Prostate gland (tissue), 2 donors: ENCODE results near the gene EVI5. TPM values are rescaled to one million over a fixed set of nuclear protein-coding genes. Genes with fewer than 3 reads are reported as not detected.

Experiments
- DNase-seq: peaks from one replicate; pipeline ENCODE4 v3.0.0-alpha.2; 2019; ENCODE audit warnings: low spot score
- H3K27ac ChIP-seq, 2 donors: fragments of 200-600 bp; sonication (generic); 2 replicates each; pipeline ENCODE4 v1.5.1; 2017 to 2019
- H3K27me3 ChIP-seq: fragments of 200-600 bp; sonication (generic); replicated peaks from 2 replicates; pipeline ENCODE4 v1.5.1; 2019; ENCODE audit not compliant: insufficient read depth
- H3K36me3 ChIP-seq, 2 donors: fragments of 200-600 bp; sonication (generic); 1 replicate in 1 of 2; 2 replicates in 1 of 2; pipeline versions ENCODE4 v1.5.1 to v1.8.1; 2017 to 2019
- H3K4me1 ChIP-seq: fragments of 200-600 bp; sonication (generic); replicated peaks from 2 replicates; pipeline ENCODE4 v1.5.1; 2019
- H3K4me3 ChIP-seq, 2 donors: fragments of 200-600 bp; sonication (generic); 2 replicates each; pipeline ENCODE4 v1.5.1; 2017 to 2019
- H3K9me3 ChIP-seq: fragments of 200-600 bp; sonication (generic); 2 replicates; pipeline ENCODE4 v1.5.1; 2017
- CTCF ChIP-seq, 4 experiments: fragments of 200-600 bp in 2 of 4; fragments of 450-650 bp in 2 of 4; sonication (generic) in 2 of 4; IDR thresholded peaks; 1 replicate in 3 of 4; 2 replicates in 1 of 4; pipeline ENCODE4 v1.5.1; 2016 to 2019; ENCODE audit warnings: antibody characterized with exemption in 4 of 4, mild to moderate bottlenecking in 2 of 4, moderate library complexity in 2 of 4
- POLR2A ChIP-seq: fragments of 450-650 bp; IDR thresholded peaks from one replicate; pipeline ENCODE4 v1.6.1; 2016; ENCODE audit warnings: antibody characterized with exemption, mild to moderate bottlenecking
- POLR2AphosphoS5 ChIP-seq: sonication (generic); formaldehyde crosslinking; IDR thresholded peaks from one replicate; pipeline ENCODE4 v1.6.1; 2017; ENCODE audit warnings: antibody characterized with exemption
- WGBS: methylation state at CpG from one replicate; pipeline ENCODE4 v1.1.5; 2018; 5-methylcytosine and 5-hydroxymethylcytosine counted together
- intact Hi-C: fragments of 100-400 bp; cut with DNase I; formaldehyde crosslinking; loops from one replicate; pipeline ENCODE4 v1.14.2; 2022
- total RNA-seq, 2 donors: library from RNA; depleted of rRNA; stranded (reverse); fragments of >200 nt; gene quantifications; one replicate each; pipeline ENCODE4 v1.1.0, GENCODE V29; 2016

EVI5 gene
- total RNA-seq, 2 donors from 2014 or later = 22.2 to 38.6 TPM

DNA sequence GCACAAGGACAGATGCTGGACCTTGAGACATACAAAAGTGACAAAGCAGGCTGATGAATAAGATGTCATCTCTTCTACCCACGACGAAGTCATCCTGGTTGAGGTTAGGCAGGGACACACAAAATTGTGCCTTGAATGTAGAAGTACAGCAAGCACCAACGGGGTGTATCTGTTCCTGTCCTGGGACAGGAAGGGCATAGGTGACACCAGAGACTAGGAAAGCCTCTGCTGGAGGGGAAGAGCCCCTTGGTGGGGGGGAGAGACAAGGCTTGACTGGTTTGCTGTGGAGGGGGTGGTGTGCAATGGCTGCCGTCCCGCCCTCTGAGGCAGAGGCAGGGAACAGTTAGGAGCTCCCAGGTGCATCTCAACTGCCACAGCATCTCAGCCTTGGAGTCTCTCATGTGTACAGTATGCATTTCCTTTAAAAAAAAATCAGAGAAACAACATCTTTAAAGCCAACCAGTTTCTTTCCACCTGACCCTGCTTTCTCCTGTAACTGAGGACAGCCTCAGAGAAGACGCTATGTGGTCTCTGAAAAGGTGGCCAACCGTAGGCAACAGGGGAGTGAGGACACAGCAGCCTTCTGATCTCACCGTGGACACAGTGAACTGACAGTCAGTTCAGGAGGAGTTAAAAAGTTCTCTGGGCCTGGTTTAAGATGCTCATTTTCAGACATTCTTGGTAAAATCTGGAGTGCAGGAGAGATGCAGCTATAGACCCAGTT, 280.5 kb downstream of the EVI5 start:
- H3K9me3 ChIP-seq = no peaks in the 10 kb centered on the region
- DNase-seq = no peak
- H3K4me1 ChIP-seq = no peaks in the 10 kb centered on the region
- H3K27ac ChIP-seq = no peak overlapping the region
- no peaks in the 10 kb centered on the region for H3K36me3 ChIP-seq
- no peaks in the 10 kb centered on the region for H3K27me3 ChIP-seq
- TF ChIP-seq CTCF (IDR thresholded peaks at IDR 0.05) (no peak), POLR2A (no peak), POLR2AphosphoS5 (no peak)
- 76% methylated on average over 8 of the region's 8 CpGs for WGBS
- intact Hi-C loops = no loop called here
- no peak overlapping the region for H3K4me3 ChIP-seq

GRCh38 chr1:92503926-92504285, 281.0 kb downstream of the EVI5 start:
- H3K36me3 ChIP-seq = no peaks in the 10 kb centered on the region
- H3K4me3 ChIP-seq = no peak overlapping the region
- no peak overlapping the region for H3K27ac ChIP-seq
- 69% methylated on average over 6 of the region's 6 CpGs for WGBS
- no peaks in the 10 kb centered on the region for H3K4me1 ChIP-seq
- no peaks in the 10 kb centered on the region for H3K27me3 ChIP-seq
- no peaks in the 10 kb centered on the region for H3K9me3 ChIP-seq
- TF ChIP-seq POLR2A (no peak), CTCF (IDR thresholded peaks at IDR 0.05) (no peak), POLR2AphosphoS5 (no peak)
- no peak for DNase-seq
- intact Hi-C loops = no loop called here

GRCh38 chr1:92503043-92503925, 281.6 kb downstream of the EVI5 start:
- WGBS = 78% methylated on average over 6 of the region's 6 CpGs
- Histone ChIP-seq H3K4me1 (no peaks in the 10 kb centered on the region), H3K9me3 (no peaks in the 10 kb centered on the region), H3K4me3 (no peak overlapping the region), H3K27ac (no peak overlapping the region), H3K36me3 (no peaks in the 10 kb centered on the region), H3K27me3 (no peaks in the 10 kb centered on the region)
- intact Hi-C loops = no loop called here
- no peak for DNase-seq
- no peak for TF ChIP-seq CTCF (IDR thresholded peaks at IDR 0.05)
- no peak for TF ChIP-seq POLR2A
- no peak for TF ChIP-seq POLR2AphosphoS5

DNA sequence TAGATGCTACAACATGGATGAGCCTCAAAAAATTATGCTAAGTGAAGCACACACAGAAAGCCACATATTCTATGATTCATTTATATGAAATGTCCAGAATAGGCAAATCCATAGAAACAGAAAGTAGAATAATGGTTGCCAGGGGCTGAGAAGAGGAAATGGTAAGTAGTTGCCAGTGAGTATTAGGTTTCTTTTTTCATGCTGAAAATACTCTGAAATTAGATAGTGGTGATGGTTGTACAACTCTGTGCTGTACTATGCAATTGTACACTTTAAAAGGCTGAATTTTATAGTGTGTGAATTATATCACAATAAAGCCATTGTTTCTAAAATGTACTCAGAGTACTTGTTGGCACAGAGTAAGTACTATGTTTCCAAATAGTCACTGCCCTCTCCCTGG, 282.7 kb downstream of the EVI5 start:
- Histone ChIP-seq H3K9me3 (no peaks in the 10 kb centered on the region), H3K4me1 (no peaks in the 10 kb centered on the region), H3K27me3 (no peaks in the 10 kb centered on the region), H3K36me3 (no peaks in the 10 kb centered on the region), H3K27ac (no peak overlapping the region), H3K4me3 (no peak overlapping the region)
- TF ChIP-seq CTCF (IDR thresholded peaks at IDR 0.05) (no peak), POLR2AphosphoS5 (no peak), POLR2A (no peak)
- no peak for DNase-seq
- intact Hi-C loops = no loop called here

- H3K36me3 ChIP-seq = no peaks in the 10 kb centered on the region
- H3K4me3 ChIP-seq = no peak overlapping the region
- intact Hi-C loops = no loop called here
- no peak for DNase-seq
- H3K27ac ChIP-seq = no peak overlapping the region
- no peaks in the 10 kb centered on the region for H3K9me3 ChIP-seq
- TF ChIP-seq POLR2AphosphoS5 (no peak), CTCF (IDR thresholded peaks at IDR 0.05) (no peak), POLR2A (no peak)
- H3K27me3 ChIP-seq = no peaks in the 10 kb centered on the region
- 84% methylated on average over 1 of the region's 1 CpG for whole genome bisulfite sequencing
- H3K4me1 ChIP-seq = no peaks in the 10 kb centered on the region
These were observed 284.4 kb downstream of the EVI5 start for GRCh38 chr1:92500552-92500951.
